HFF-Myc (cell line): ENCODE results near the gene CA10.

Experiments
- DNase-seq: peaks from one replicate; pipeline ENCODE4 v3.0.0-alpha.2; 2011; ENCODE audit warnings: low read depth; ENCODE audit errors: extremely low read depth
- H3K4me3 ChIP-seq: replicated peaks from 2 replicates; pipeline ENCODE4 v1.5.1; 2011; ENCODE audit warnings: low read depth, mild to moderate bottlenecking, control low read depth, low read length
- TF ChIP-seq, protein P1 (sequence below): IDR thresholded peaks from 2 replicates; pipeline ENCODE4 v1.5.1; 2012; ENCODE audit warnings: mild to moderate bottlenecking, low read depth, low read length, control low read depth; ENCODE audit errors: missing control alignments

CA10 gene

DNA sequence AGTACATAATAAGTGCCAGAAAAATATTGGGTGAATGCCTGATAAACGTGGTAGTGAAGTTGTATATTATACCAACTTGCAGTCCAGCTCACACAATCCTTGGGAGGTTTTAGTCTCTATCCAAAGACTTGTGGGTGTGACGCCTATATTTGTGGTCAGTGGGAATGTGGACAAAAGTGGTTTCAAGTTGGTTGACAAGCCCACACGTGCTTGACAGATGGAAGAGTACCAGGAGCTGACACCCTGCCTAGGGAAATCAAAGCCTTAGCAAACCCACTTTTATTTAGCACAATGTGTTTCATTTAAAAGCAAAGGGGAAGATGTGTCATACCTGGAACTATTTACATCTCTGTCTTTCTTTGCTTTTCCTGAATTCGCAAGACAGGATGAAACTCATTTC lies 79.0 kb downstream of the CA10 start:
- no peak for DNase-seq
- TF ChIP-seq, protein P1, sequence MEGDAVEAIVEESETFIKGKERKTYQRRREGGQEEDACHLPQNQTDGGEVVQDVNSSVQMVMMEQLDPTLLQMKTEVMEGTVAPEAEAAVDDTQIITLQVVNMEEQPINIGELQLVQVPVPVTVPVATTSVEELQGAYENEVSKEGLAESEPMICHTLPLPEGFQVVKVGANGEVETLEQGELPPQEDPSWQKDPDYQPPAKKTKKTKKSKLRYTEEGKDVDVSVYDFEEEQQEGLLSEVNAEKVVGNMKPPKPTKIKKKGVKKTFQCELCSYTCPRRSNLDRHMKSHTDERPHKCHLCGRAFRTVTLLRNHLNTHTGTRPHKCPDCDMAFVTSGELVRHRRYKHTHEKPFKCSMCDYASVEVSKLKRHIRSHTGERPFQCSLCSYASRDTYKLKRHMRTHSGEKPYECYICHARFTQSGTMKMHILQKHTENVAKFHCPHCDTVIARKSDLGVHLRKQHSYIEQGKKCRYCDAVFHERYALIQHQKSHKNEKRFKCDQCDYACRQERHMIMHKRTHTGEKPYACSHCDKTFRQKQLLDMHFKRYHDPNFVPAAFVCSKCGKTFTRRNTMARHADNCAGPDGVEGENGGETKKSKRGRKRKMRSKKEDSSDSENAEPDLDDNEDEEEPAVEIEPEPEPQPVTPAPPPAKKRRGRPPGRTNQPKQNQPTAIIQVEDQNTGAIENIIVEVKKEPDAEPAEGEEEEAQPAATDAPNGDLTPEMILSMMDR = no peak
- H3K4me3 ChIP-seq = no peak overlapping the region

DNA sequence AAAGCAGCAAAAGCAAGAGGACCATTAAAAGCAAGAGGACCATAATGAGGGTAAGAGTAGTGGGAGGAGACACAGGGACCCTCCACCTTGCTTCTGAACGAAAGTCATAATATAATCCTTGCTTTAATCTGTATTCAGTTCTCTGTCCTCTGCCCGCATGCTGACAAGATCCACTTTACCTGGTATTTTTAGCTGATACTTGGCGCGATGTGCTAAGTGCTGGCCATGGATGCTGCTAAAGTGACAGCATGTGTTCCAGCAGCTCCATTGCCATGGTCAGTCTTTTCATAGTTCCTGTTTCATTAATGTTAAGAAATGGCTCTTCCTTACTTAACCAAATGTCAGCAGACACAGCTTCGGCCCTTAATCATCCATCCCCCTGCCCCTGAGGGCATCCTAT lies 86.8 kb downstream of the CA10 start:
- no peak for DNase-seq
- TF ChIP-seq, protein P1 = no peak
- H3K4me3 ChIP-seq = no peak overlapping the region

DNA sequence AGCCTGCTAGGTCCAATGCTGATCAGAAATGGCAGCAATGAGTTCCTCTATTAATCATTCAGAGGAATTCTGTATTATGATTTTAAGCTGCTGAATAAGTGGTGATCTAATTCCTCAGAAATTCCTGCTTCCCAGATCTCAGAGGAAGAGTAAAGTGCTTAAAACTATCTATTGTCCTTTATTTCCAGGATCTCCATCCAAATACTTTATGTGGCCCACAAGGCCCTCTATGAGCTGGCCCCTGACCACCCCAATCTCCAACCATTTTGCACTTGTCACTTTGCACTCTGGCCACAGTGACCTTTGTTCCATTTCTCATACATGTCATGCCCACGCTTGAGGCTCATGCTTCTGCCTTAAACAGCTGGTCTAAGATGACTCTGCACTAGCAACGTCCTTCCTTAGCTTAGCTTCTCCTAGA lies 93.7 kb downstream of the CA10 start:
- TF ChIP-seq, protein P1 = no peak
- DNase-seq = no peak
- H3K4me3 ChIP-seq = no peak overlapping the region

DNA sequence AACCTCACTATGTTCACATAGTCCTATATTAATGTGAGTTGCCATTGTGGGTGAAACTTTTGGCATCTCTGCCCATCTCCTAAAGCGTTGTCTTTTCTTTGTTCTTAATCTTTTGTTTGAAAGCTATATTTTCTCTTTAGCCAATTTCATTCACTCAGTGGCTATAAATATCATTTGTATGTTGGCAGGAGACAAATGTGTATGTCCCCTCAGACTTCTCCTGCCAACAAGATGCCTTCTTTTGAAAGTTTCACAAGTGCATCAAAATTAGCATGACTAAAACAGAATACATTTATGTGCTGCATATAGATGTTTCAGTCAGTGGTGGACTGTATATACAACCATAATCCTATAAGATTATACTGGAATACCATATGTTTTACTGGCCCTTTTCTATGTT lies 109.0 kb downstream of the CA10 start:
- H3K4me3 ChIP-seq = no peak overlapping the region
- TF ChIP-seq, protein P1 = no peak
- no peak for DNase-seq

DNA sequence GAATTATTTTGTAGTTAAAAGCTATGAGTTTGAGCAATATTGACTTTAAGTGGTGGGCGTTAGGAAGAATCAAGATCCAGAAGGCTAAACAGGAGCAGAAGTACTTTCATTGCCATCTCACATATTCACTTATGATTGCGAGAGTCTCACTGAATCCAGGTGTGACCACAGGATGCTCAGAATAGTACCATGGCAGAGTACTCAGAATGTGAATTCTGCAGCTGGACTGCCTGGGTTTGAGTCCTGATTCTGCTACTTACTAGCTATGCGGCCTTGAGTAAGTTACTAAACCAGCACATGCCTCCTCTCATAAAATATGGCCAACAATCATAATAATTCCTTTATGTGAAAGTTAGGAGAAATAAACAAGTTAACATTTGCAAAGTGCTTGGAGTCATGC lies 109.5 kb downstream of the CA10 start:
- DNase-seq = no peak
- no peak overlapping the region for H3K4me3 ChIP-seq
- TF ChIP-seq, protein P1 = no peak

DNA sequence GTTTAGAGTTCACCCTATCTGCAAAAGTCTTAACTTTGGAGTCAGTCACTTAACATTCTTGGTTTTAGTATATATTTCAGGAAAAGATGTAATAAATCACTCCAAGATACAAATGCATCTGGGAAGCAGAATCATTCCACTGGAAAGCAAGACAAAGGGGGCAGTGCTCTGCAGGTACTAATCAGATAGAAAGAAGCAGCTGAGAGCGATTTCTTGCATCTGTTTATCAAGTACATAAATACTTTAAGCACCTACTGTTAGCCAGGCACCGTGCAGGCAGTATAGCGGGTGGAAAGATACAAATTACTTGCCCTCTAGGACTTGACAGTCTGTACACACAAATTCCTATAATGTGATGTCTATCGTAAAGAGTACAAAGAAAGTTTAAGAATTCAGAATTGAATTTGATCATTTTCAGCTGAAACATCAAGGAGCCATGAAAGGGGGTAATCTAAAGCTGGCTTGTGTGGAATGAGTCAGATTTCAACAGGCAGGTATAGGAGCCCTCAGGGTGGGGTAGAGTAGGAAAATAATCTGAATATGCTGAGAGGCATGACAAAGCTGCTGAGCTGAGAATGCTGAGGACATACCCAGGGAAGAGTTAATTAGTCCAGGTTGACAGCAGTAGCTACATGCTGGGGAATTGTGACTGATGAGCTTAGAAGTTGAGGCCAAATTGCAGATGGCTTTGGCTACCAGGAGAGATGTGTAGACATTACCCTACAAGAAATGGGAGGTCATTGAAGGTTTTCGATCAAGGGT lies 110.2 kb downstream of the CA10 start:
- TF ChIP-seq, protein P1 = no peak
- no peak for DNase-seq
- H3K4me3 ChIP-seq = no peak overlapping the region

DNA sequence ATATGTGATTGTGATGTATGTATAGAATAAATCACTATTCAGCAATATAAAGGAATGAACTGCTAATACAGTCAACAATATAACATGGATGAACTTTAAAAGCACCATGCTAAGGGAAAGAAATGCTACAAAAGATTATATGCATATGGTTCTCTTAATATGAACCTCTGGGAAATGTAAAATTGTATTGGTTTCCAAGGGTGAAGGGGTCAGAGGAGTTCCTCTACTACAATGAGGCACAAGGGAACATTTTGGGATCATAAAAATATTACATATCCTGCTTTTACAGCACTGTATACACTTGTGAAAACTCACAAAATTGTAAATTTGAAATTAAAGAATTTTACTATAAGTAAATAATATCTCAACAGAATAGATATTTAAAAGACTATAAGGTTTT lies 111.4 kb downstream of the CA10 start:
- TF ChIP-seq, protein P1 = no peak
- DNase-seq = no peak
- H3K4me3 ChIP-seq = no peak overlapping the region
